Measurements from ENCODE around the gene C6orf132.
"Not testable (repeated sequence)": the region's sequence is repeated elsewhere in the genome, so short reads cannot be mapped to it uniquely, and the experiment has no call there.

C6orf132 gene

DNA sequence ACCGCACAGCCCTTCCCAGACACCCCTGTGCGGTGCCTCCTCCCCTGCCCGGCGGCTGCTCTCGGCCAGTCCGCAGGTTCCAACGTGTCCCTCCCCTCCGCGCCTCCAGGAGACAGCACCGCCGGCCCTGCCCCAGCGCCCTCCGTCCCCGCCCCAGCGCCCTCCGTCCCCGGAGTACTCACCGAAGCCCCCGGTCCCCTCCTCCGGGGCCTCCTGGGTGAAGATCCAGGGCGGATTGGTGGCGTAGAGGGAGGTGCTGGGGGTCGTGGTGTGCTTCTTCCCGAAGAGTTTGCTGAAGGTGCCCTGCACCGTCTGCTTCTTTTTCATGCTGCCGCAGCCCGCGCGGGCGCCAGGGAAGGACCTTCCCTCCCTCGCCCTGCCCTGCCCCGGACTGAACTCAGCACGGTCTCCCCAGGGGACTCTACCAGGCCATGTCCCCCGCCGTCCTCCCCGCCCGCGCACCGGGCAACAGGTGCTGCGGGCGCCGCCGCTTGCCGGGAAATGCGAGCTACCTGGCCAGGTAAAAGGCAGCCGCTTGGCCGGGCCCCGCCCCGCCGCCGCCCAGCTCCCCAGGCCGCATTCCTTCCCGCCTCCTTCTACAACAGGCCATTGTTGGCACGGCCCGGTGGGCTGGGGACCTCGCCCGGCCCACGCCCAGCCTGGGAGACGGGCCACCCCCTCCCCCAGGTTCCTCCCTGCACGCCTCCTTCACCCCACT lies at the start of gene C6orf132:
Gene C6orf132, minus strand, starts transcription at position 503 of the 718 bp plus-strand sequence. Its CDS starts 176 bp downstream, at position 327.
- DNase-seq, result no peak

DNA sequence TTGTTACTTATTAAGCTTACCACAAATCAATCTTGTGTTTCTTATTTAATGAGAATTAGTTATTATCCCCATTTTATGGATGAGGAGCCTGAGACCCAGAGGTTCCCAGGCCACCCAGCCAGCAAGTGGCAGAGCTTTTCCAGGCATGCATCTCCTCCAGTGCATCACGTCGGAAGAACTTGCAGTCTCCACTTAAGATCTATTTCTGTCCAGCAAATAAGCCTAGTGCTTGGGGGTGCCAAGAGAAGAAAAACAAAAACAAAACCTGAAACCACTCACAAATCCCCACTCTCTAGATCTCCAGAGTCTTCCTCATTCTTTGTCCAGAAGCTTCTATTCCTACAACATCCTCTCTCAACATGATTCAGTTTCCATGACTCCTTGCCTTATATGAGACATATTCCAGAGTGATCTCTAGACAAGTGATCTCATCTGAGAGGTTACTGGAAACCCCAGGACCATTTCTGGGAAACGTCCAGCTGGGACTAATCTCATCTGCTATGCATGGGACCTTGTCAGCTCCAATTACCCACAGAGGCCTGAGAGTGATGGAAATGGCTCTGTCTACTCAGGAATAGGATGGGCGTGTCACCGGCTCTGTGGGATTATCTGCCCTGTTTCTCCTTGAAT lies 48.2 kb upstream of the C6orf132 start:
- no peak for DNase-seq

GRCh38 chr6:42188406-42188805 lies 46.0 kb upstream of the C6orf132 start:
- DNase-seq, result no peak

DNA sequence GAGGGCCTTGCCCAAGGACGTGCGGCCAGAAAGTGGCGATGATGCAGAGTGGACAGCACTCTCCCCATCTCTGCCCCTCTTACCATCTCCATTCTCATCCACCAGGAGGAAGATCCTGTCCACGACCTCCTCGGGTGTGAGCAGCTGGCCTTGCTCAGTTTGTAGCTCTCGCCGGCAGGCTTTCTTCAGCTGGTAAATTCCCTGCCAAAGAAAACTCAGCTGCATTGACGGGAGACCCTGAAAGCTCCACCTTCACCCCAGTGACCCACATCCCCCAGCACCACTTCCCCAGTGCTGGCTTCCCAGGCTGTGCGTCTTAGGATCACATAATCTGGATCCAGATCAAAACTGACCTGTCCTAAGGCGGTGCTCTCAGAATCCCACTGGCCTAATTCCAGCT lies 43.2 kb upstream of the C6orf132 start:
- DNase-seq, result no peak

DNA sequence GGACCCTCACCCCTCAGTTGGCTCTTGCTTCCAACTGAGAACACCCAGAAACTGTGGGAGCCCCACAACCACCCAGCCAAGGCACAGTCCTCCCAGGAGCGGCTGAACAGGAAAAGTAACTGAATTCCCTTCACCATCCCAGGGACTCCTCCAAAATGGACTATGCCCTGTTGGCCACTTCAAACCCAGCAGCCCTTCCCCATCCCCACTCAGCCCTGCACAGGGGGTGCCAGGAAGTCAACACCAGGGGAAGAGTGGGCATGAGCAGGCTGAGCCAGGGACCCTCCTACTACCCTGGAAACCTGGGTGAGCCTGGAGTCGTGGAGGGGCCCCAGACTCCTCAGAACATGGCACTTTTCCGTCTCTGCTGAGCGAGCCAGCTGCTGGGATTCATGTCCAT lies 42.1 kb upstream of the C6orf132 start:
- no peak for DNase-seq

DNA sequence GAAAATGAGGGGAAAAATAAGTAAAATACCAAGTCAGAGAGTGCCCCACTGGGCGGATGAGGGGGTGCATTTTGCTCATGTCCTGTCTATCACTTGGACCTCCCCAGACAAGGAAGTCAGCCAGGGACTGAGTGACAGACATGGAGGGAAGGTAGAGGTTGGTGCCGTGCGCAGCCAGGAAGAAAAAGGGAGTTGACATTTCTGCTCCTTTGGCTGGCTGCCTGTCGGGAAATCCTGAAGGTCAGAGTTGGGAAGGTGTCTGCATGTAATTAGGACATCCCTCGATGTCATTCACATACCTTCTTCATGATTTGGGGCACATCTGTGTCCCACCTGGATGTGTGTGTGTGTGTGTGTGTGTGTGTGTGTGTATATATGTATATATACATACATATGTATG lies 39.7 kb upstream of the C6orf132 start:
- no peak for DNase-seq

DNA sequence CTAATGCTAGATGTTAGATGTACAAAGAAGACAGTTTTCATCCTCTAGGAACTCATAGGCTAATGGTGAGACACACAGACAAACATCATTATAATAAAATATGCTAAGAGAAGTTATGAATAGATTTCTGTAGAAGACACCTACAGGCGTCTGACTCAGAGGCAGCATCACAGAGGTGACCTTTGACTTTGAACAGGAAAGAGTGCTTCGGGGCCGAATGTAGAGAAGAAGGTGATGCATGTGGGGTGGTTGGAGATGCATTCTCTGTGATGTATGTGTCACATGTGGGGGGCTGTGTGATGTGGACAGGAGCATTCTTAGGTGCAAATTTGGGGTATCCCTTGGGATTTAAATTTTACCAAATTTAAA lies 37.5 kb upstream of the C6orf132 start:
- no peak for DNase-seq

DNA sequence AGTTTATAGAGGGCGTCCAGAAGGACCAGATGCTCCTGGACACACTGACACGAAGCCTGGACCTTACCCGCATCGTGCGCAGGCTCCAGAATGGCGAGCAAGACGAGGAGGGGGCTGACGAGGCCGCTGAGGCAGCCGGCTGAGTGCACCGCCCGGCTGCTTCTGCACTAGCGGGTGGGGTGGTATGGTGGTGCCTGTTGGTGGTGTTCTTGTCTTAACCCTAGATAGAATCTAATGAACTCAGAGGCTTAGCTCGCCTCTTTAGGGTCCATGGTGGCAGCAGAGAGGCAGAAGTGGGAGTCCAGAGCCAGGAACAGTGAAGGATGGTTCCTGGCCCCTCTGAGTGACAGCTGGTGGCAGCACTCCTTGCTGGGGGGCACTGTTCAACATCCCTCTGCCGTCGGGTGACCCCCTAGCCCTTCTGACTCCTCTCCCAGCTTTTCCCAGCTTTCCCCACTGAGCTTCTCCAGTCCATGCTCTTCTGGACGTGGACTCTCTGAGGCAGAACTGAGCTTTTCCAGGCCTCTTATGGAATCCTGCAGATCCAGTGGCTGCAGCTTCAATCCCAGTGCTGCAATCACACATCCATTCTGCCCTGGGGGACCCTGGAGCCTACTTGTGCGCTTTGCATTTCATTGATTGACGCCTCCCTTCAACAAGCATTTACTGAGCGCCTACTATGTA lies 37.0 kb upstream of the C6orf132 start:
- DNase-seq, result no peak

GRCh38 chr6:42177514-42178364 lies 35.3 kb upstream of the C6orf132 start:
- no peak for DNase-seq

DNA sequence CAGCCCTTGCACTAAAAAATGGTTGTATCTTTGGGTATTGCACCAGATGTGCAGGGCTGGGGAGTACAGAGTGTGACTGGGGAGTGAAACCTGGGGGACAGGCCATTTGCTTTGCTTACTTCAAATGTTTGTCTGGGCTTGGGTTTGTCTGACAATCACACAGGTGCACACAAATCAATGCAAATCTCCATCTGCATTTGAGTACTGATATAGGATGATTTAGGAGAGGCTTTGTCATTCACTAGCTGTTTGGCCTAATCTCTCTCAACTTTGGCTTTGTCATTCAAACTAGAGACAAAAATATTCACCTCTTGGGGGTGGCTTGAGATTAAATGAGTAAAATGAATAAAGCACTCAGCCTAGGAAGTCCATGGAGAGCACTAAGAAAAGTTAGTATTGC lies 34.6 kb upstream of the C6orf132 start:
- no peak for DNase-seq

DNA sequence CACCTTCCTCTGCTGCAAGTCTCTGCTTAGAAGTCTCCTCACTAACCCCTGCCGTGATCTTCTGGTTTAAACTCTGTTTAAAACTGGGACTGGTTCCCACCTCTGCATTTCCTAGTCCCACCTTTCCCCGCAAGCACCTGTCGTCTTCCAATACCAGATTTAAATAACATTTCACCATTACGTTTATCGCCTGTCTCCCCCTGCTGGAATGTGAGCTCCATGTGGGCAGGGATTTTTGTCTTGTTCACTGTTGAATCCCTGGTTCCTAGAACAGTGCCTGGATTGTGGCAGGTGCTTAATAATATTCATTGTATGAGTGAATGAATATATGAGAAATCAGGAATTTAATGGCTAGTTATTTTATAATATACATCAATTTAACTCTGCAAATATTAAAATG lies 33.4 kb upstream of the C6orf132 start:
- no peak for DNase-seq

DNA sequence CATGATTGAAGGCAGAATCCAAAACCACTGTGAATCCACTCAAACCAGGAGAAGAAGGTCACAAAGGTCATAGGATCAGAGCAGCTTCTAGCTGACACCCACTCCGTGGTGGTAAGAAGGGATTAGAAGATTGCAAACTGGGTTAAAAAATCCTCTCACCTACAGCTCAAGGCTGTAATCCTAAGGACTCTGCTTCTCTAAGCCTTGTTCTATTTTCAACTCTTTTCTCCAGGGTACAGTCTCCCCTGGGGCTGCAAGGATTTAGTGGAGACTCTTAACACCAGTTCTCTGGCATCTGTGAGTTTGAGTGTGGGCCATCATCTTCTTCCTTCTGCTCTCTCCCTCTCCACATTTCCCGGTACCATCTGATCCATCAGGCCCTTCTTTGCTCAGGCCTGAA lies 30.7 kb upstream of the C6orf132 start, which contains the start of gene GUCA1A:
Gene GUCA1A, plus strand, starts transcription at position 264 of the 400 bp plus-strand sequence. CDS start 250 bp downstream, outside the sequence.
- no peak for DNase-seq

- no peak for DNase-seq
Observed at GRCh38 chr6:42171813-42172581, 29.6 kb upstream of the C6orf132 start.

DNA sequence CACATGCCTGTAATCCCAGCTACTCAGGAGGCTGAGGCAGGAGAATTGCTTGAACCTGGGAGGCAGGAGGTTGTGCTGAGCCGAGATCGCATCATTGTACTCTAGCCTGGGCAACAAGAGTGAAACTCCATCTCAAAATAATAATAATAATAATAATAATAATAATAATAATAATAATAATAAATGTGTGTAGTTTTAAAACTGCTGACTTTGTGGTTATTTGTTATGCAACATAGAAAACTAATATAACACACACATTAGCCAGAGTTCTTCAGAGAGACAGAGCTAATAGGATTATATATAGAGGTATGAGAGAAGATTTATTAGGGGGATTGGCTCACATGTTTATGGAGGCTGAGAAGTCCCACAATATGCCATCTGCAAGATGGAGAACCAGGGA lies 27.4 kb upstream of the C6orf132 start:
- DNase-seq, result not testable (repeated sequence)

GRCh38 chr6:42168650-42169049 lies 26.2 kb upstream of the C6orf132 start:
- no peak for DNase-seq

GRCh38 chr6:42166444-42167141 lies 24.2 kb upstream of the C6orf132 start:
- no peak for DNase-seq

DNA sequence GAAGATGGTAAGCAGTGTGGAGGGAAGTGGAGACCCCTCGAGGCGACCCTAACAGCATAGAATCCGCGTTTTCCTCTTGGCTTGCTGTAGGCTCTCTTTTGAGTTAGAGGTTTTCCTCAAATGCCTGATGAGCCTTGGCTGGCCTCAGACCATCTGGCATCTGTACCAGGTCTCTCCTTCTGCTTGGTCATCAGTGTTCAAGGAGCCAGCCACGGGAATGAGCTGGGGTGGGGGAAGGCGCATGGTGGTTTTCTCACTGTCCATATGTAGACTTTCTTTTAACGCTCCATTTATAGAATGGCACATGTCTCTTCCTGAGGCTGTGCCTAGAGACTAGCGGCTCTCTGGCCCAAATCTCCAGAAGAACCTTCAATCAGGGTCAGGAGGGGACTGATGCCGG lies 22.6 kb upstream of the C6orf132 start:
- no peak for DNase-seq

GRCh38 chr6:42163981-42164380 lies 21.6 kb upstream of the C6orf132 start:
- DNase-seq, result no peak

GRCh38 chr6:42162812-42163211 lies 20.4 kb upstream of the C6orf132 start:
- no peak for DNase-seq

GRCh38 chr6:42162384-42162783 lies 20.0 kb upstream of the C6orf132 start:
- DNase-seq, result no peak

GRCh38 chr6:42159431-42160024 lies 17.1 kb upstream of the C6orf132 start:
- DNase-seq, result no peak

All from cerebellar nuclear complex (tissue), 1 donor.